Choroid plexus epithelial cell (primary cell): ENCODE results near the gene STK17B.

Experiments used
- DNase-seq: peaks from one replicate; pipeline ENCODE4 v3.0.0-alpha.2; 2010; ENCODE audit warnings: low read depth
- H3K4me3 ChIP-seq: 2 replicates; pipeline ENCODE4 v1.5.1; 2011; ENCODE audit warnings: low read depth, mild to moderate bottlenecking, control low read depth, low read length, moderate library complexity
- TF ChIP-seq, protein P1 (sequence below): conservative IDR thresholded peaks from 2 replicates; pipeline ENCODE4 v1.5.1; 2011; ENCODE audit warnings: low read depth, mild to moderate bottlenecking, control low read depth, inconsistent platforms, low read length, moderate library complexity

Gene STK17B

GRCh38 chr2:196169516-196169915, 1.9 kb downstream of the STK17B start:
- H3K4me3 ChIP-seq, result peak overlapping the region; percentile 87
- TF ChIP-seq, protein P1, sequence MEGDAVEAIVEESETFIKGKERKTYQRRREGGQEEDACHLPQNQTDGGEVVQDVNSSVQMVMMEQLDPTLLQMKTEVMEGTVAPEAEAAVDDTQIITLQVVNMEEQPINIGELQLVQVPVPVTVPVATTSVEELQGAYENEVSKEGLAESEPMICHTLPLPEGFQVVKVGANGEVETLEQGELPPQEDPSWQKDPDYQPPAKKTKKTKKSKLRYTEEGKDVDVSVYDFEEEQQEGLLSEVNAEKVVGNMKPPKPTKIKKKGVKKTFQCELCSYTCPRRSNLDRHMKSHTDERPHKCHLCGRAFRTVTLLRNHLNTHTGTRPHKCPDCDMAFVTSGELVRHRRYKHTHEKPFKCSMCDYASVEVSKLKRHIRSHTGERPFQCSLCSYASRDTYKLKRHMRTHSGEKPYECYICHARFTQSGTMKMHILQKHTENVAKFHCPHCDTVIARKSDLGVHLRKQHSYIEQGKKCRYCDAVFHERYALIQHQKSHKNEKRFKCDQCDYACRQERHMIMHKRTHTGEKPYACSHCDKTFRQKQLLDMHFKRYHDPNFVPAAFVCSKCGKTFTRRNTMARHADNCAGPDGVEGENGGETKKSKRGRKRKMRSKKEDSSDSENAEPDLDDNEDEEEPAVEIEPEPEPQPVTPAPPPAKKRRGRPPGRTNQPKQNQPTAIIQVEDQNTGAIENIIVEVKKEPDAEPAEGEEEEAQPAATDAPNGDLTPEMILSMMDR, result no peak
- DNase-seq, result no peak

DNA sequence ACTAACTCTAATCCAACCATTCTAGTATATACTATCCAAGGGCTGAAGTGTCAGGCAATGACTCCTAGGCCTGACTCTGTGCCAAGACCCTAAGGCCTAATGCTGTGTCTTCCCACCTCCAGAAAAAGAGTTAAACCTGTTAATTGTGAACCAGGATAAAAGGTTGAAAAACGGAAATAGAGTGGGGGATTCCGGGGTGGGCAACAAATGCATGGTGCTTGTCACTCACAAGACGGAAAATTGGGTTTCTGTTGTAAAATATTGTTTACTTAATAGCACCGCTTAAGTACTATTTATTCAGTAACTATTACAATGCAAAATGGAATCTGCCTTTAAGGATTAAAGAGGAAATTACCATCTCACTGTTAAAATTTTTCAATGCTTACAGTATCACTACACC, 3.2 kb downstream of the STK17B start:
- peak overlapping the region; percentile 87 for H3K4me3 ChIP-seq
- peak; percentile 55 for DNase-seq
- TF ChIP-seq, protein P1, result no peak

- TF ChIP-seq, protein P1, result no peak
- peak overlapping the region; percentile 15 for H3K4me3 ChIP-seq
- peak; percentile 52 for DNase-seq
Measured at GRCh38 chr2:196167666-196168065, 3.7 kb downstream of the STK17B start.

GRCh38 chr2:196166876-196167275, 4.5 kb downstream of the STK17B start:
- TF ChIP-seq, protein P1, result no peak
- peak overlapping the region; percentile 6 for H3K4me3 ChIP-seq
- peak; percentile 92 for DNase-seq

DNA sequence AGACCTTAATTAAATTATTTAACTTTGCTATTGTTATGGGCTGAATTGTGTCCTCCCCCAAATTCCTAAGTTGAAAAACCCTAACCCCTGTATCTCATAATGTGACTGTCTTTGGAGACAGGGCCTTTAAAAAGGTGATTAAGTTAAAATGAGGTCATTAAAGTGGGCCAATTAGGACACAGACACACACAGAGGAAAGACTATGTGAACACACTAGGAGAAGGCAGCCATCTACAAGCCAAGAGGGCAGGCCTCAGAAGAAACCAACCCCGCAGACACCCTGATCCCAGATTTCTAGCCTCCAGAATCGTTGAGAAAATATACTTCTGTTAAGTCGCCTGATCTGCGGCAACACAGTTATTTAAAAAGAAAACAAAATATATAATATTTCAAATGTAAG, 6.4 kb downstream of the STK17B start:
- TF ChIP-seq, protein P1, result no peak
- H3K4me3 ChIP-seq, result no peak overlapping the region
- DNase-seq, result no peak

GRCh38 chr2:196163285-196163684, 8.1 kb downstream of the STK17B start:
- H3K4me3 ChIP-seq, result no peak overlapping the region
- TF ChIP-seq, protein P1, result no peak
- no peak for DNase-seq

- TF ChIP-seq, protein P1, result no peak
- no peak overlapping the region for H3K4me3 ChIP-seq
- DNase-seq, result no peak
Measured at GRCh38 chr2:196162586-196163175, 8.7 kb downstream of the STK17B start.
